Measurements from ENCODE around the gene IFNAR2.

GRCh38 chr21:33199100-33199464 is 30.7 kb upstream of the IFNAR2 start:
- TF ChIP-seq CTCF (IDR thresholded peaks at IDR 0.05) (no peak), POLR2A (IDR thresholded peaks at IDR 0.05) (no peak), POLR2AphosphoS5 (IDR thresholded peaks at IDR 0.05) (no peak)
